C1 segment of cervical spinal cord (tissue), 14 donors: Measurements from ENCODE around the gene ARHGDIA.

Experiments
- DNase-seq, 14 donors: peaks; one replicate each; lab custom pipeline; 2025; lab: John Stamatoyannopoulos, UW

Gene ARHGDIA

GRCh38 chr17:81823820-81824550 is 47.2 kb downstream of the ARHGDIA start:
- no peak for DNase-seq

- no peak for DNase-seq
Observed at GRCh38 chr17:81822996-81823819, 47.9 kb downstream of the ARHGDIA start.

GRCh38 chr17:81822312-81822637 is 48.9 kb downstream of the ARHGDIA start:
- DNase-seq = no peak

GRCh38 chr17:81821603-81822311 is 49.4 kb downstream of the ARHGDIA start:
- peak in 4 of 14 donors; percentile 5 to 76 (median 18) for DNase-seq

- no peak for DNase-seq
Observed at GRCh38 chr17:81821147-81821546, 50.0 kb downstream of the ARHGDIA start.

GRCh38 chr17:81819708-81820107 is 51.4 kb downstream of the ARHGDIA start:
- no peak for DNase-seq

GRCh38 chr17:81817758-81818147 is 53.4 kb downstream of the ARHGDIA start:
- DNase-seq = no peak
